HEK293 (cell line): ENCODE measurements around the gene RNF166.

Experiments
- CTCF ChIA-PET: fragments of 350-600 bp; formaldehyde crosslinking; extraction: SDS; loops from one replicate; lab custom pipeline; 2021; ENCODE audit warnings: antibody characterized with exemption; lab: Yijun Ruan, JAX
- POLR2A ChIA-PET: fragments of 300-600 bp; formaldehyde crosslinking; extraction: SDS; loops from one replicate; lab custom pipeline; 2020; ENCODE audit warnings: antibody characterized with exemption, inconsistent platforms; lab: Yijun Ruan, JAX
- H3K27ac ChIP-seq: fragments of 200-500 bp; sonication (Bioruptor generic); 2 replicates; pipeline ENCODE4 v1.5.1; 2014; ENCODE audit warnings: low read depth, low read length, control low read depth, inconsistent platforms; ENCODE audit errors: extremely low read depth
- H3K36me3 ChIP-seq, 2 experiments: fragments of 200-500 bp in 1 of 2; sonication (Bioruptor generic) in 1 of 2; 1 replicate in 1 of 2; 2 replicates in 1 of 2; pipeline ENCODE4 v1.5.1; 2014 to 2017; ENCODE audit warnings: inconsistent platforms in 2 of 2, low read length in 2 of 2; ENCODE audit not compliant: control insufficient read depth in 2 of 2, insufficient read depth in 1 of 2
- H3K4me1 ChIP-seq: fragments of 200-500 bp; sonication (Bioruptor generic); 2 replicates; pipeline ENCODE4 v1.5.1; 2014; ENCODE audit warnings: mild to moderate bottlenecking, low read length, inconsistent platforms; ENCODE audit not compliant: control insufficient read depth, insufficient read depth
- H3K4me3 ChIP-seq: 2 replicates; pipeline ENCODE4 v1.5.1; 2011; ENCODE audit warnings: low read depth, mild to moderate bottlenecking, control low read depth, low read length, moderate library complexity
- H3K9me3 ChIP-seq: fragments of 200-500 bp; sonication (Bioruptor generic); 2 replicates; pipeline ENCODE4 v1.5.1; 2014; ENCODE audit warnings: low read depth, low read length, inconsistent platforms; ENCODE audit not compliant: control insufficient read depth, insufficient read depth
- CTCF ChIP-seq: fragments of 450-650 bp; formaldehyde crosslinking; IDR thresholded peaks from 2 replicates; pipeline ENCODE4 v1.5.1; 2016; ENCODE audit warnings: missing biosample characterization, missing genetic modification characterization
- ZBTB44 ChIP-seq: fragments of 450-650 bp; IDR thresholded peaks from 2 replicates; pipeline ENCODE4 v1.5.1; 2018; ENCODE audit warnings: missing biosample characterization, mild to moderate bottlenecking, missing genetic modification characterization
- ZNF121 ChIP-seq: fragments of 450-650 bp; formaldehyde crosslinking; IDR thresholded peaks from 2 replicates; pipeline ENCODE4 v1.5.1; 2016; ENCODE audit warnings: missing biosample characterization, missing genetic modification characterization
- ZNF133 ChIP-seq: fragments of 450-650 bp; formaldehyde crosslinking; IDR thresholded peaks from 2 replicates; pipeline ENCODE4 v1.5.1; 2016; ENCODE audit warnings: missing biosample characterization, missing genetic modification characterization
- ZNF335 ChIP-seq: fragments of 450-650 bp; formaldehyde crosslinking; conservative IDR thresholded peaks from 2 replicates; pipeline ENCODE4 v1.5.1; 2016; ENCODE audit warnings: missing biosample characterization, missing genetic modification characterization
- ZNF366 ChIP-seq: fragments of 450-650 bp; formaldehyde crosslinking; conservative IDR thresholded peaks from 2 replicates; pipeline ENCODE4 v1.5.1; 2016; ENCODE audit warnings: missing biosample characterization, missing genetic modification characterization
- ZNF488 ChIP-seq: fragments of 450-650 bp; formaldehyde crosslinking; IDR thresholded peaks from 2 replicates; pipeline ENCODE4 v1.5.1; 2016; ENCODE audit warnings: missing biosample characterization, missing genetic modification characterization
- ZNF645 ChIP-seq: fragments of 450-650 bp; formaldehyde crosslinking; IDR thresholded peaks from 2 replicates; pipeline ENCODE4; 2016; ENCODE audit warnings: missing biosample characterization, missing genetic modification characterization
- ZNF76 ChIP-seq: fragments of 450-650 bp; formaldehyde crosslinking; IDR thresholded peaks from 2 replicates; pipeline ENCODE4; 2016; ENCODE audit warnings: low read depth, missing biosample characterization, missing genetic modification characterization, borderline replicate concordance
- ZNF843 ChIP-seq: fragments of 450-650 bp; formaldehyde crosslinking; IDR thresholded peaks from 2 replicates; pipeline ENCODE4 v1.5.1; 2016; ENCODE audit warnings: missing biosample characterization, missing genetic modification characterization
- ZXDB ChIP-seq: fragments of 450-650 bp; formaldehyde crosslinking; IDR thresholded peaks from 2 replicates; pipeline ENCODE4 v1.5.1; 2016; ENCODE audit warnings: missing biosample characterization, missing genetic modification characterization

Gene RNF166

GRCh38 chr16:88681709-88682451 lies 24.3 kb downstream of the RNF166 start:
- Histone ChIP-seq H3K4me3 (no peak overlapping the region), H3K9me3 (no peaks in the 10 kb centered on the region), H3K36me3 (no peaks in the 10 kb centered on the region), H3K4me1 (peaks cover 6% of the 10 kb centered on the region; the same call in 1 of the 2 replicates), H3K27ac (no peak overlapping the region)
- ChIA-PET CTCF (interaction anchor here (0.7 to 2.4 kb wide), 4 partner anchors 10 to 303 kb away, joined by 3 to 13 read pairs (median 6); partner anchors contain the start of gene MVD), POLR2A (no interaction called here)
- no peak for TF ChIP-seq ZNF335
- TF ChIP-seq ZXDB (tag by site-specific recombination) = no peak
- no peak for TF ChIP-seq ZNF843 (tag by site-specific recombination)
- TF ChIP-seq ZNF645 (tag by site-specific recombination) = no peak
- TF ChIP-seq ZNF76 (tag by site-specific recombination) = no peak
- no peak for TF ChIP-seq ZNF366 (tag by site-specific recombination)

- POLR2A ChIA-PET = interaction anchor here (1.1 kb wide), 1 partner anchor 128 kb away, joined by 3 read pairs; no protein-coding TSS in a partner anchor
- no peaks in the 10 kb centered on the region for H3K36me3 ChIP-seq
- peak; percentile 84 for TF ChIP-seq CTCF (tag by site-specific recombination)
- no peak for TF ChIP-seq ZNF488
- peak; percentile 69 for TF ChIP-seq ZBTB44 (tag by site-specific recombination)
- H3K4me3 ChIP-seq = no peak overlapping the region
- CTCF ChIA-PET = interaction anchor here (0.9 to 2.4 kb wide), 3 partner anchors 10 to 24 kb away, joined by 4 to 13 read pairs (median 5); partner anchors contain the start of gene MVD
- no peak overlapping the region for H3K27ac ChIP-seq
- no peaks in the 10 kb centered on the region for H3K9me3 ChIP-seq
- peaks cover 6% of the 10 kb centered on the region; the same call in 1 of the 2 replicates for H3K4me1 ChIP-seq
Observed at GRCh38 chr16:88681084-88681680, 25.0 kb downstream of the RNF166 start.

- ChIA-PET POLR2A (interaction anchor here (1.1 kb wide), 1 partner anchor 128 kb away, joined by 3 read pairs; no protein-coding TSS in a partner anchor), CTCF (interaction anchor here (0.6 to 2.4 kb wide), 4 partner anchors 9 to 45 kb away, joined by 4 to 13 read pairs (median 6); partner anchors contain the start of gene MVD)
- peak; percentile 67; the same call in 1 of the 2 replicates for TF ChIP-seq ZNF121 (tag by site-specific recombination)
- TF ChIP-seq ZNF133 (tag by site-specific recombination) = no peak
- H3K9me3 ChIP-seq = no peaks in the 10 kb centered on the region
- H3K4me3 ChIP-seq = no peak overlapping the region
- H3K27ac ChIP-seq = no peak overlapping the region
- 0 out of 2 replicates have a peak, but pooled peaks cover 3% of the 10 kb centered on the region for H3K4me1 ChIP-seq
- no peaks in the 10 kb centered on the region for H3K36me3 ChIP-seq
Observed at GRCh38 chr16:88680554-88681083, 25.6 kb downstream of the RNF166 start.
